ENCODE measurements around the gene ANGPTL8. TPM values are rescaled to one million over a fixed set of nuclear protein-coding genes. Genes with fewer than 3 reads are reported as not detected.
A peak's percentile ranks its signal among the peaks of the same experiment; 100 is the strongest.

The ANGPTL8 gene
- total and polyA plus RNA-seq, 2 experiments from 2014 or later, result 1.7 TPM; not detected in 1

DNA sequence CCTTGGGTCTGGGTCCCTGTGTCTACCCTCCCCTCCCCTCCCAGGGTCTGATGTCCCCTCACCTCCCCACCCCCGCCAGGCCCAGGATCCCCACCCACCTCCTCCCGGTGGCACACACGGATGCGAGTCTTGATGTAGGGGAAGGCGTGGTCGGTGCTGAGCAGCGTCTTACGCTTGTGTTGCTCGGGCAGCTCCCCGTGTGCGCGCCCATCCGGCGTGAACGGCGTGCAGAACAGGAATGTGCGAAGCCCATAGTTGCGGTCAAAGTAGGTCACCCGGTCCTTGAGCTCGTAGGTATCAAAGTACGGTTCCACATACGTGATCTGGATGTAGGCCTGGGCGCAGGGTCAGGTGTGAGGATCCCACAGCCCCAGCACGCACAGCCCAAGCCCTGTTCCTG is 37.6 kb upstream of the ANGPTL8 start:
- DNase-seq, result no peak
- Histone ChIP-seq H3K36me3 (ENCODE audit: low read depth) (no peaks in the 10 kb centered on the region), H3K79me2 (ENCODE audit: insufficient read depth) (peaks cover 5% of the 10 kb centered on the region), H3K9me3 (ENCODE audit: low read depth) (no peaks in the 10 kb centered on the region), H3K9me2 (ENCODE audit: insufficient read depth) (no peaks in the 10 kb centered on the region), H3K4me2 (ENCODE audit: unreplicated experiment) (no peak overlapping the region), H4K20me1 (ENCODE audit: insufficient read depth) (no peaks in the 10 kb centered on the region), H3K4me3 (no peak overlapping the region), H3K9ac (no peak overlapping the region), H3K4me1 (ENCODE audit: insufficient read depth) (peaks cover 8% of the 10 kb centered on the region), H3K27ac (no peak overlapping the region), H3K27me3 (replicated peaks; ENCODE audit: insufficient read depth) (no peaks in the 10 kb centered on the region), H2AFZ (no peak overlapping the region), H3F3A (ENCODE audit: insufficient read depth) (peaks cover 16% of the 10 kb centered on the region)
- in situ Hi-C loops (cut with MboI), result loop anchor here (10.0 kb wide), 1 partner anchor 167 kb away; no protein-coding TSS in a partner anchor
- 95 to 96% methylated on average over 22 to 24 of the region's 24 CpGs for WGBS, 2 experiments (ENCODE audit: low coverage in 1 of 2, low lambda C conversion rate in 2 of 2, missing lambda C conversion rate in 2 of 2)
- no peak for TF ChIP-seq EZH2phosphoT487 (IDR thresholded peaks at IDR 0.05; ENCODE audit: insufficient read depth, low read depth)
- TF ChIP-seq EZH2 (IDR thresholded peaks at IDR 0.05; ENCODE audit: insufficient read depth, poor library complexity, severe bottlenecking), result no peak

DNA sequence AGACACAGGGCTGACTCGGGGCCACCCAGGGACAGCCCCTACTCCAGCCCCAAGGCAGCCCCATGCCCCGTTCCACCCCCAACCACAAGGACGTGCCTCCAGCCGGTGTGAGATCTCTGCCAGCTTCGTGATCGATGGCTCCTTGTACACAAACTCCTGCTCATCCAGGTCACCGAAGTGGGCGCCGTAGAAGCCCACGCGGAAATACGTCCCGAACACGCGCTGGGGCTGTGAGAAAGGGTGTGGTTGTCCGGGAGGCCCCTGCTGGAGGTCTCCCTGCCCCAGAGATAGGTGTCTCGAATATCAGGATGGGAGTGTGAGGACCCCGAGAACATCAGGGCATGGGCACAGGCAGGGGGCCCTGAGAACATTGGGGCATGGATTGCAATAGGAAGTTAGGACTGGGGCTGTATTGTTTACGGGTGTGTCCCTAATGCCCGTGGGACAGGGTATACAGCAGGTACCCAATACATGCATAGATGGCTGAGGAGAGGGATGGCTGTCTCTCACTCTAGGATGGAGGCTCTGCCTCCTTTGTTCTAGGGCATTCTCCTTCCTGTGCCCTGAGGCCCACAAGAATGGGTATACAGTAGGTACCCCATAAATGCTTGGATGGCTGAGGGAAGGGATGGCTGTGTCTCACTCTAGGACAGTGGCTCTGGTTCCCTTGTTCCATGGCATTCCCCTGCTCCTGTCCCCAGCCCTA is 36.8 kb upstream of the ANGPTL8 start:
- no peaks in the 10 kb centered on the region for H3K9me2 ChIP-seq (ENCODE audit: insufficient read depth)
- peak overlapping the region; percentile 65 for H3K9ac ChIP-seq
- no peaks in the 10 kb centered on the region for H3K36me3 ChIP-seq (ENCODE audit: low read depth)
- peaks cover 16% of the 10 kb centered on the region for H3F3A ChIP-seq (ENCODE audit: insufficient read depth)
- H3K9me3 ChIP-seq (ENCODE audit: low read depth), result no peaks in the 10 kb centered on the region
- no peaks in the 10 kb centered on the region for H4K20me1 ChIP-seq (ENCODE audit: insufficient read depth)
- H3K27me3 ChIP-seq (replicated peaks; ENCODE audit: insufficient read depth), result no peaks in the 10 kb centered on the region
- H3K4me1 ChIP-seq (ENCODE audit: insufficient read depth), result peaks cover 8% of the 10 kb centered on the region
- H3K4me3 ChIP-seq, result no peak overlapping the region
- H3K4me2 ChIP-seq (ENCODE audit: unreplicated experiment), result peak overlapping the region; percentile 44
- WGBS, 2 experiments (ENCODE audit: low coverage in 1 of 2, low lambda C conversion rate in 2 of 2, missing lambda C conversion rate in 2 of 2), result 89% methylated on average over 20 of the region's 20 CpGs
- peak overlapping the region; percentile 61 for H3K27ac ChIP-seq
- no peak for DNase-seq
- in situ Hi-C loops (cut with MboI), result loop anchor here (10.0 kb wide), 1 partner anchor 168 kb away; no protein-coding TSS in a partner anchor
- H2AFZ ChIP-seq, result peak overlapping the region; percentile 65; the same call in 1 of the 2 replicates
- TF ChIP-seq EZH2 (IDR thresholded peaks at IDR 0.05; ENCODE audit: insufficient read depth, poor library complexity, severe bottlenecking), result no peak
- no peak for TF ChIP-seq EZH2phosphoT487 (IDR thresholded peaks at IDR 0.05; ENCODE audit: insufficient read depth, low read depth)
- H3K79me2 ChIP-seq (ENCODE audit: insufficient read depth), result no peaks in the 10 kb centered on the region

DNA sequence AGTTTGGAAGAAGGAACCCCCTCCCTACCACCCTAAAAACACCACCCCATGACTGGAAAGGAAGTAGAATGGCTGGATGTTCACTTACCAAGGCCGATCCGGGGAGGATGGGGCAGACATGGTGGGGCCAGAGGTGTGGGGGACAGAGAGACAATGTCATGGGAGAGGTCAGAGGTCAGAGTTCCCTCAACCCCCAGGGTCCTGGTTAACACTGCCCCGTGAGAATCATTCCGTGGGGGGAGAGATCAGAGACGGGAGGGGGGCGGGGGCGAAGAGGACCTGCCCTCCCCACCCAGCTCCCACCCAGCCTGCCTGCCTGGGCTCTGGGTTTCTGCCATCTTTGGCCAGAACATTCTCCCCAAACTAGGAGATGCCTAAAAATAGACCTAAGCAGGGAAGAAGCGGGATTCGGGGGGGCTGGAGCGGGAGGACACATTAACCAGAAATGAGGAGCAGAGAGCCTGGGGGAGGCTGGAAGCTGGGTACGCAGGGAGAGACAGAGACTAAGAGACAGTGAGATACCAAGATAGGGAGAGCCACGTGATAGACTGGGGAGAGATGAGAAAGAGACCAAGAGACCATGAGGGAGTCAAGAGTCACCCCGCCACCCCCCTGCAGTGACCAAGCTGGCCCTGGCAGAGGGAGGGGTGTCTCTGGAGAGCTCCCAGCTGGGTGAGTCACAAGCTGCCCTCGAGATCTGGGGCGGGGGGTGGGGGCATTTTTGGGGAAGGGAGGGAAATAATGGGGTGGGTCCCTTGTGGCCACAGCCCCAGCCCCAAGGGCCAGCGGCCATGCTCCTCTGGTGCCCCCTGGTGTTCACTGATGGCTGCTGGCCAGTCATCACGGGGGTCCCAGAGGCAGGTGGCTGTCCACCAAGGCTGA is 36.0 kb upstream of the ANGPTL8 start:
- Histone ChIP-seq H3K27me3 (replicated peaks; ENCODE audit: insufficient read depth) (no peaks in the 10 kb centered on the region), H3K79me2 (ENCODE audit: insufficient read depth) (no peaks in the 10 kb centered on the region), H2AFZ (peak overlapping the region; percentile 65), H3K36me3 (ENCODE audit: low read depth) (no peaks in the 10 kb centered on the region), H3K9ac (peak overlapping the region; percentile 65), H4K20me1 (ENCODE audit: insufficient read depth) (no peaks in the 10 kb centered on the region), H3K4me2 (ENCODE audit: unreplicated experiment) (peak overlapping the region; percentile 44), H3K9me2 (ENCODE audit: insufficient read depth) (no peaks in the 10 kb centered on the region), H3K4me1 (ENCODE audit: insufficient read depth) (peaks cover 8% of the 10 kb centered on the region), H3K4me3 (no peak overlapping the region), H3K9me3 (ENCODE audit: low read depth) (no peaks in the 10 kb centered on the region), H3F3A (ENCODE audit: insufficient read depth) (peaks cover 11% of the 10 kb centered on the region), H3K27ac (peak overlapping the region; percentile 61)
- TF ChIP-seq EZH2phosphoT487 (IDR thresholded peaks at IDR 0.05; ENCODE audit: insufficient read depth, low read depth) (no peak), EZH2 (IDR thresholded peaks at IDR 0.05; ENCODE audit: insufficient read depth, poor library complexity, severe bottlenecking) (no peak)
- 3 to 6% methylated on average over 11 to 17 of the region's 17 CpGs for WGBS, 2 experiments (ENCODE audit: low coverage in 1 of 2, low lambda C conversion rate in 2 of 2, missing lambda C conversion rate in 2 of 2)
- peak; percentile 82 for DNase-seq
- in situ Hi-C loops (cut with MboI), result loop anchor here (10.0 kb wide), 1 partner anchor 169 kb away; no protein-coding TSS in a partner anchor

DNA sequence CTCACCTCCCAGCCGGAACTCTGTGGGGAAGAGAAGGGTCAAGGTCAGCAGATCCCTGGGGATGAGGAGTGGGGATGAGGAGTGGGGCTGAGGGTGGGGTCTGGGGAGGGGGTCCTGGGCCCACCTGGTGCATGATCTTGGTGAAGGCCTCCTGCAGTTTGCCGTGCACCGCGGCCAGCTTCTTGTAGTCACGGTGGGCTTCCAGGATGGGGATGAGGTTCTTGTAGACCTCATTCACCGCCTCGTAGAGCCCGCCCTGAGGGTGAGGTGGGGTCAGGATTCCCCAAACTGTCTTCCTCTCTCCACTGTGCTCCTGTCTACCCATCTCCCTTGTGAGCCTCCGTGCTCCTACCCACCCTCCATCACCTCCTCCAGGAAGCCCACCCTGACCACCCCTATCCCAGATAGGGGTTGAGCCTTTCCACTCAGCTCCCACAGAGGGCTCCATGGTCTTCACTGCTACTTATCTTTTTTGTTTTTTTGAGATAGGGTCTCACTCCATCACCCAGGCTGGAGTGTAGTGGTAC is 35.3 kb upstream of the ANGPTL8 start:
- Histone ChIP-seq H2AFZ (no peak overlapping the region), H3K4me3 (no peak overlapping the region), H3K4me2 (ENCODE audit: unreplicated experiment) (no peak overlapping the region), H3K9me3 (ENCODE audit: low read depth) (no peaks in the 10 kb centered on the region), H3K27ac (no peak overlapping the region), H3K27me3 (replicated peaks; ENCODE audit: insufficient read depth) (no peaks in the 10 kb centered on the region), H3K9me2 (ENCODE audit: insufficient read depth) (no peaks in the 10 kb centered on the region), H3K36me3 (ENCODE audit: low read depth) (no peaks in the 10 kb centered on the region), H3K79me2 (ENCODE audit: insufficient read depth) (no peaks in the 10 kb centered on the region), H3K9ac (no peak overlapping the region), H3K4me1 (ENCODE audit: insufficient read depth) (peaks cover 8% of the 10 kb centered on the region), H4K20me1 (ENCODE audit: insufficient read depth) (no peaks in the 10 kb centered on the region), H3F3A (ENCODE audit: insufficient read depth) (peaks cover 13% of the 10 kb centered on the region)
- TF ChIP-seq EZH2phosphoT487 (IDR thresholded peaks at IDR 0.05; ENCODE audit: insufficient read depth, low read depth) (no peak), EZH2 (IDR thresholded peaks at IDR 0.05; ENCODE audit: insufficient read depth, poor library complexity, severe bottlenecking) (no peak)
- in situ Hi-C loops (cut with MboI), result loop anchor here (10.0 kb wide), 1 partner anchor 169 kb away; no protein-coding TSS in a partner anchor
- DNase-seq, result no peak
- 73 to 79% methylated on average over 8 to 9 of the region's 9 CpGs for WGBS, 2 experiments (ENCODE audit: low coverage in 1 of 2, low lambda C conversion rate in 2 of 2, missing lambda C conversion rate in 2 of 2)
